Measurements from ENCODE around the gene SMS.
A peak's percentile ranks its signal among the peaks of the same experiment; 100 is the strongest.

SMS gene

GRCh38 chrX:21974011-21974385 lies 33.5 kb downstream of the SMS start:
- no peak for TF ChIP-seq RAD21 (IDR thresholded peaks at IDR 0.05; ENCODE audit: low read depth)
- no peak for TF ChIP-seq ZBTB7A (IDR thresholded peaks at IDR 0.05; ENCODE audit: low read depth)
- TF ChIP-seq FOXM1 (IDR thresholded peaks at IDR 0.05; ENCODE audit: borderline replicate concordance, low read depth) = no peak
- no peak for TF ChIP-seq EGR1 (IDR thresholded peaks at IDR 0.05)
- TF ChIP-seq CEBPB (IDR thresholded peaks at IDR 0.05) = no peak
- no peak for TF ChIP-seq TEAD4 (IDR thresholded peaks at IDR 0.05)
- TF ChIP-seq EP300 (IDR thresholded peaks at IDR 0.05; ENCODE audit: borderline replicate concordance) = no peak
- TF ChIP-seq USF1 (IDR thresholded peaks at IDR 0.05) = no peak

- no peak for TF ChIP-seq USF1 (IDR thresholded peaks at IDR 0.05)
- no peak for TF ChIP-seq CREB1 (IDR thresholded peaks at IDR 0.05; ENCODE audit: low read depth)
- TF ChIP-seq FOXM1 (IDR thresholded peaks at IDR 0.05; ENCODE audit: borderline replicate concordance, low read depth) = no peak
- no peak for TF ChIP-seq EP300 (IDR thresholded peaks at IDR 0.05; ENCODE audit: borderline replicate concordance)
- no peak for TF ChIP-seq EGR1 (IDR thresholded peaks at IDR 0.05)
- TF ChIP-seq RAD21 (IDR thresholded peaks at IDR 0.05; ENCODE audit: low read depth) = no peak
- no peak for TF ChIP-seq ZBTB7A (IDR thresholded peaks at IDR 0.05; ENCODE audit: low read depth)
- TF ChIP-seq TEAD4 (IDR thresholded peaks at IDR 0.05) = no peak
- no peak for TF ChIP-seq TCF12 (IDR thresholded peaks at IDR 0.05; ENCODE audit: low read depth)
- no peak for TF ChIP-seq NFIC (IDR thresholded peaks at IDR 0.05)
- no peak for TF ChIP-seq REST (IDR thresholded peaks at IDR 0.05; ENCODE audit: low read depth)
- TF ChIP-seq TAF1 (IDR thresholded peaks at IDR 0.05; ENCODE audit: low read depth) = no peak
- TF ChIP-seq MAX (IDR thresholded peaks at IDR 0.05) = no peak
- no peak for TF ChIP-seq CEBPB (IDR thresholded peaks at IDR 0.05)
- TF ChIP-seq YY1 (IDR thresholded peaks at IDR 0.05; ENCODE audit: low read depth) = no peak
Measured at GRCh38 chrX:21975242-21975641, 34.7 kb downstream of the SMS start.

GRCh38 chrX:21975812-21976211 lies 35.3 kb downstream of the SMS start:
- TF ChIP-seq RAD21 (IDR thresholded peaks at IDR 0.05; ENCODE audit: low read depth) (peak; percentile 8; the same call in 1 of the 2 replicates), CREB1 (IDR thresholded peaks at IDR 0.05; ENCODE audit: low read depth) (no peak), MAX (IDR thresholded peaks at IDR 0.05) (no peak)

- TF ChIP-seq CEBPB (IDR thresholded peaks at IDR 0.05) (peak; percentile 77), REST (IDR thresholded peaks at IDR 0.05; ENCODE audit: low read depth) (no peak)
Measured at GRCh38 chrX:21978346-21978745, 37.8 kb downstream of the SMS start.

- TF ChIP-seq ZBTB7A (IDR thresholded peaks at IDR 0.05; ENCODE audit: low read depth) (no peak), CREB1 (IDR thresholded peaks at IDR 0.05; ENCODE audit: low read depth) (no peak), EP300 (IDR thresholded peaks at IDR 0.05; ENCODE audit: borderline replicate concordance) (no peak), NFIC (IDR thresholded peaks at IDR 0.05) (no peak), TEAD4 (IDR thresholded peaks at IDR 0.05) (no peak)
Measured at GRCh38 chrX:21982311-21982710, 41.8 kb downstream of the SMS start.

- TF ChIP-seq TAF1 (IDR thresholded peaks at IDR 0.05; ENCODE audit: low read depth) (no peak), RAD21 (IDR thresholded peaks at IDR 0.05; ENCODE audit: low read depth) (peak; percentile 70)
Measured at GRCh38 chrX:21985332-21985777, 44.8 kb downstream of the SMS start.

- TF ChIP-seq RAD21 (IDR thresholded peaks at IDR 0.05; ENCODE audit: low read depth) (no peak), MAX (IDR thresholded peaks at IDR 0.05) (no peak), TCF12 (IDR thresholded peaks at IDR 0.05; ENCODE audit: low read depth) (no peak), CEBPB (IDR thresholded peaks at IDR 0.05) (no peak), CREB1 (IDR thresholded peaks at IDR 0.05; ENCODE audit: low read depth) (no peak), FOXM1 (IDR thresholded peaks at IDR 0.05; ENCODE audit: borderline replicate concordance, low read depth) (no peak), TAF1 (IDR thresholded peaks at IDR 0.05; ENCODE audit: low read depth) (no peak), EP300 (IDR thresholded peaks at IDR 0.05; ENCODE audit: borderline replicate concordance) (no peak), USF1 (IDR thresholded peaks at IDR 0.05) (no peak), NFIC (IDR thresholded peaks at IDR 0.05) (no peak), YY1 (IDR thresholded peaks at IDR 0.05; ENCODE audit: low read depth) (no peak), ZBTB7A (IDR thresholded peaks at IDR 0.05; ENCODE audit: low read depth) (no peak), REST (IDR thresholded peaks at IDR 0.05; ENCODE audit: low read depth) (no peak), TEAD4 (IDR thresholded peaks at IDR 0.05) (no peak), EGR1 (IDR thresholded peaks at IDR 0.05) (no peak)
Measured at GRCh38 chrX:21986596-21986995, 46.1 kb downstream of the SMS start.

Measured in Ishikawa (cell line).